GM21390 (cell line): ENCODE measurements around the gene ADIRF.
"Not testable (repeated sequence)": the region's sequence is repeated elsewhere in the genome, so short reads cannot be mapped to it uniquely, and the experiment has no call there.

Experiments used
- ATAC-seq: cut with Tn5 transposase; IDR thresholded peaks from one replicate; pipeline ENCODE4 v1.9.1; 2021; ENCODE audit not compliant: unreplicated experiment

The ADIRF gene

DNA sequence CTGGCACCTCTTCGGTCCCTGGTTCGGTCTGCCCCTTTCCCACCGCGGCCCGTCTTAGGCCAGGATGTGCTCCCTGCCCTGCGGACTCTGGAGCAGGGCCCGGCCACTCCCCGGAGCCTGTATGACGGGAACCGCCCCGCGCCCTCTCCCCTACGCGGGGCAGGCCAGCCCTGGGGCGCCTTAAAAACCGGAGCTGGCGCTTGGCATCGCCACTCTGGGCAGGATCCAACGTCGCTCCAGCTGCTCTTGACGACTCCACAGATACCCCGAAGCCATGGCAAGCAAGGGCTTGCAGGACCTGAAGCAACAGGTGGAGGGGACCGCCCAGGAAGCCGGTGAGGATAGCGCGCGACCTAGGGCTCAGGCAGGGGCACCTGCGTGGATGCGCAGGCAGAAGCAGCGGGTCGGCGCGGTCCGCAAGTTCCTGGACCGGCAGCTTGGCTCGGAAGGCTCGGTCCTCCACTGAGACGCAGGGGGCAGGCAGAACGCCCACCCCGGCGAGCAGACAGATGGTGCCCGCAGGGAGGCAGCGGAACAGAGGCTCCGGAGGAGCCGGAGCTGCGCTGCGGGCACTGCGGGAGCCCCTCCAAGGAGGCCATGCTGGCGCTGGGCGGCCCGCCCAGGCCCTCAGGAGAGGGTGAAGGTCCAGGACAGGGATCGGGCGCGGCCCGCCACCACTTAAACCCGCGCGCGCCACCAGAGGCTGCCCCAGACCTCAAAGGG lies at the start of gene ADIRF:
Gene ADIRF, plus strand, starts transcription at position 212 of the 723 bp plus-strand sequence. Its CDS starts 63 bp downstream, at position 275.
- ATAC-seq = no peak

DNA sequence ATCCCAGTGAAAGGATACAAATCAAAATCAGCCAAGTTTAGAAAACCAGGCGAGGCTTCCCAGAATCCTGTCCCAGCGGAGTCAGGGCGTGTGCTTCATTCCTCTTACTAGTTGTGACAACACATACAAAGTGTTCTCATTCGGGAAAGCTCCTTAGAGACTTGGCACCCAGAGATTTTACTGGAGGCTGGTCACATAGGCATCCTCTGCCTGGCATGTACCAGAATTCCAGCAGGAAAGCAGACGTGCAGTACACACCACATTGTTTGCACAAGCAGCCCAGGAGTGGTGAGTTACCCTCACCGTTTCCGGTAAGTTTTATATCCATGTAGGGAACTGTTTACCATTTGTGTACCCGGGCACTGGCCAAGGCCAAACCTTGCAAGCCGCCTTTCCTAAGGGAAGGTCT lies 45.7 kb upstream of the ADIRF start:
- ATAC-seq = no peak

DNA sequence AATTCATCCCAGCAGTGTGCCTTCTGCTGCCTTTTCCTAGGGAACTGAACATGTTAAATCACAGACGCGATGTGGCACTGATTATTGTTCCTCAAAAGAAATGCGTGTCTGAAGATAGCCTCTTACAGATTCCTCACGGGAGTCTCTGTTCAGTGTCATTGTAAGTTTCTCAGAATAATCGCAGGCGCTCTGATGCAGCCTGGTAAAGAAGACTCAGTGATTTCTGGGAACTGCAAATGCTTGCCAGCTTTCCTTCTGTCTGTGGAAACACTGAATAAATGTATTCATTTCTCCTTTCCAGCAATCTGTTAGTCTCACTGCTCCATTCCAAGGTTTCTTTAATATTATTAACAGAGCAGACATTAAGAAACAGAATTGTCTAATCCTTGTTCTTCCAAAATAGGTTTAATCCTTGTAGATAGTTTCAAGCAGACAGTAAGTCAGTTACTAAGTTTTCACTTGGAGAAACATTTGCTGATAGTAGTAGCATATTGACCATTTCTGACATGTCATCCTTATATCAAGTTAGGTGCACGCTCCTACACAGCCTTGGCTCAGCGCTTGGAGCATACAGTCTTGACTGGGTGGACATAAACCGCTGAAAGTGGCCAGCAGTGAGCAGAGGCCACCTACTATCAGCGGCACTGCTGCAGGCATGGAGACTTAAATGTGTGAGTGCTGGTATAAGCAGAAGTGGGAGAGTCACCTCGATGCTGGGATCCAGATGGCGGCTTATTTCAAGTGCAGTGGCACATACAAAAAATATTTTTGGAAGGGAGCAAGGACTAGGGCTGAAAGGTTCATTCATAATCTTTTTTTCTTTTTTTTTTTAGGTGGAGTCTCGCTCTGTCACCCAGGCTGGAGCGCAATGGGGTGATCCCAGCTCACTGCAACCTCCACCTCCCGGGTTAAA lies 38.6 kb upstream of the ADIRF start:
- no peak for ATAC-seq

DNA sequence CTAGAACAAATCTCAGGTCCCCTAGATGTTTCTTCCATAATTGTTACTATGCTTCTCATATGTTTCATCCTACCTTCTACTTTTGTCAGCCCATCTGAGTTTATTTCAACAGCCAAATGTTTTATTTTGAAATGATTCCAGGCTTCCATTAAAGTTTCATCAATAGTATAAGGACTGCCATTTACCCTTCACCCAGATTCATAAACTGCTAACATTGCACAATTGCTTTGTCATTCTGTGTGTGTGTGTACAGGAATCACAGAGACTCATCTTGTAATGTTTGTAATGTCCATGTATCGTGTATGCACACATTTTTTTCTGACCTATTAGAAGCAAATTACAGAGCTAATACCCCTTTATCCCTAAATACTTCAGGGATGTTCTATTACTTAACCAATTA lies 36.4 kb upstream of the ADIRF start:
- no peak for ATAC-seq

DNA sequence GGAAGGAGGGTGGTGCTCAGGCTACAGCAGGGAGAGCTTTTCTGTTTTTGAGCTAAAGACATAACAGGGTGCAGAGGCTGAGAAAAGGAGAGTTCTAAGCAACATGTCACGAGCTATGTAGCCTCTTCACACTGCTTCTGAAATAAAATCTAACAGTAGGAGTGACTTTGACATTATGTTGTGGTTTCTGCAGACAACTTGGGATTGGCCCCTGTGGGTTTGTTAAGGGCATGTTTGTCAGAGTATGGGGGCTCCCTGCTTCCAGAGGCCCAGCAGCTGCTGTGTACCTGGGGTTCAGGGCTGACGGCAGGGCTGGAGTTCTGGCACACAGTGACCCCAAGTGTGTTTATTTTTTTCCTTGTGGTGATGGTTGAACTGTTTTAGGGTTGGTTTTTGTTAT lies 35.6 kb upstream of the ADIRF start:
- ATAC-seq = no peak

DNA sequence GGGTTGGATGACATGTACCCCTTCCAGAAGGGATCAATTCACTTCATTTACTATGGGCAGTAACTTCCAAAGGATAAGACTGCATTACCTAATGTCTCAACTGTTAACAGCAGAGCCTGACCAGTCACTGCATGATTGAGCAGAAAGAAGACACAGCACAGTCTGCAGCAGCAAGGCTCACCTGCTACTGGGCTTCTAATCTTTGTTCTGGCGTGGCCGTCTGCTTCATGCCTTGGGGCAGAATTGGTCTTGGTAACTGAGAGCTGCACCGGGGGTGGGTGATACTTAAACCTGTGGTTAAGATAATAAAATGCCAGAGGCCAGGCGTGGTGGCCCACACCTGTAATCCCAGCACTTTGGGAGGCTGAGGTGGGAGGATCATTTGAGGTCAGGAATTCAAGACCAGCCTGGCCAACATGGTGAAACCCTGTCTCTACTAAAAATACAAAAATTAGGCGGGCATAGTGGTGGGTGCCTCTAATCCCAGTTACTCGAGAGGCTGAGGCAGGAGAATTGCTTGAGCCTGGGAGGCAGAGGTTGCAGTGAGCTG lies 34.0 kb upstream of the ADIRF start:
- not testable (repeated sequence) for ATAC-seq

DNA sequence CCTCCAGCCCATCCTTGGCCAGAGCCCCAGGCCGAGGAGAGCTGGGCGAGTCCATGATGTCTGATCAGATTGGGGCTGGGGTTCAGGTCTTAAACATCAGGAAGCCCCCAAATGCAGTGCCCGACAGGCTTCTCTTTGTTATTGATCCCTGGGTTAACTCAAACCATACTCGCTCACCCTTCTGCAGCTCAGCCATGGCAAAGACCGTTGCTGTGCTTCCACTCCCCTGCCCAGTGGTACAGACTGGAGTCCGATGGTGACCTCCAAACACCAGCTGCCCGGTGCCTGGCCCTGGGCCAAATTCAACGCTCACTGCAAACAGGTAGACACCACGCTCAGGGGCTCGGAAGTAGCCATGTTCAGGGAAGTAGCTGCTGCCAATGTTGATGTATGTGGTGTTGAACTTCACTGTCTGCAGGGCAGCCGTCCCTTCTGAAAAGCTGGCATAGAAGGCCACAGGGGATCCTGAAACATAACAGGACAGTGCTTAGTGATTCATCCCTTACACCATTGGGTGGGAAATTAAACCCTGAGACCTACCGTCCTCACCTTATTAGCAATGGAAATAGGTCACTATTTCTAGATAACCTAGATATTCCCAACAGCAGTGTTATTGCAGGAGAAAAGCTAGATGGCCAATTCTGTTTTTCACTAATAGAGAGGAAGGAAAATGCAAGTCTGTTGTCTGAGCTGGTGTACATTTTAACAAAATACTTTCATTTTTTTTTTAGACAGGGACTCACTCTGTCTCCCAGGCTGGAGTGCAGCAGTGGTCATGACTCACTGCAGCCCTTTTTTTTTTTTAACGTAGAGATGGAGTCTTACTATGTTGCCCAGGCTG lies 31.4 kb upstream of the ADIRF start:
- ATAC-seq = no peak

DNA sequence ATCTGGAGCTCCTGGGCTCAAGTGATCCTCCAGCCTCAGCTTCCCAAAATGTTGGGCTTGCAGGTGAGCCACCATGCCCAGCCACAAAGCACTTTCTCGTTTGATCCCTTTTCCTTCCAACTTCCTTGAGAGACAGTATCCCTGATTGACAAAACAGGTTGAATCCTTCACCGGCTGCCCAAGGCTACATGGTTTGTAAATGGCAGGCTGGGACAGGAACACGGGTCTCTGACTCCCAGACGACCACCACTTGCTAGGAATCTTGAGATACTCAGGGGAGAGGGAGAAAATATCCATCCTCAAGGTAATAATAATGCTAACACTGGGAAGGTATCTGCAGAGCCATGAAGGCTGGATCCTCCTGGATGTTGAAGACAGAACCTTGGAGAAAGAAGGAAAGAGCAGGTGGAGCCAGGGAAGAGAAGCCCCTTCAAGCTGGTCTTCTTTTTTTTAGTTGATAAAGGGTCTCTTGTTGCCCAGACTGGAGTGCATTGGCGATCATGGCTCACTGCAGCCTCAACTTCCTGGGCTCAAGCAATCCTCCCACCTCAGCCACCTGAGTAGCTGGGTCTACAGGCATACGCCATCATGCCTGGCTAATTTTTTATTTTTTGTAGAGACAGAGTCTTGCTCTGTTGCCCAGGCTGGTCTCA lies 30.7 kb upstream of the ADIRF start:
- ATAC-seq = no peak

DNA sequence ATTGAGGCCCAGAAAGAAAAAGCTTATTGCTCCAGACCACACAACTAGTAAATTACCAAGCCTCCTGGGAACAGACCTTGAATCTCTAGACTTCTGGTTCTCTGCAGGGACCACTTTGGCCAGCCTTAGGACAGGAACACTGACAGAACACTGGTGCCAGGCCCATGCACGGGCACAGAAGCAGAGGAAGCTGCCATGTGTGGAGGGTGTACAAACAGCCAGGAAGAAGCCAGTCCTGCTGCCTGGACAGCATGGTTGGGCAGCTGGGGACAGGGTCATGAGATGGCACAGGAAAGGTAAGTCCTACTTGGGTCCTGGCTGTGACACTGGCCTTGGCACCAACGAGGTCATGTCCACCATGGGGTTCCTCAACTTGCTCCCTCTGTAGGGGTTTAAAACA lies 30.0 kb upstream of the ADIRF start:
- no peak for ATAC-seq

DNA sequence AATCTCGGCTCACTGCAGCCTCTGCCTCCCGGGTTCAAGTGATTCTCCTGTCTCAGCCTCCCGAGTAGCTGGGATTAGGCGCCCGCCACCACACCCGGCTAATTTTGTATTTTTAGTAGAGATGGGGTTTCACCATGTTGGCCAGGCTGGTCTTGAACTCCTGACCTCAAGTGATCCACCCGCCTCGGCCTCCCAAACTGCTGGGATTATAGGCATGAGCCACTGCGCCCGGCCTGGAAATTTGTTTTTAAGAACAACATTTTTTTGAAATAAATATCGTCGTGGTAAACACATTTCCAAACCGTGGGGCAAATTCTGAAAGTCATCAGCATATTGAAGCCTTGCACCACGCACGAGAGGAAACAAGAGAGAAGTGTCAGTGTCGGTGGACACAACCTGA lies 28.2 kb upstream of the ADIRF start:
- not testable (repeated sequence) for ATAC-seq

DNA sequence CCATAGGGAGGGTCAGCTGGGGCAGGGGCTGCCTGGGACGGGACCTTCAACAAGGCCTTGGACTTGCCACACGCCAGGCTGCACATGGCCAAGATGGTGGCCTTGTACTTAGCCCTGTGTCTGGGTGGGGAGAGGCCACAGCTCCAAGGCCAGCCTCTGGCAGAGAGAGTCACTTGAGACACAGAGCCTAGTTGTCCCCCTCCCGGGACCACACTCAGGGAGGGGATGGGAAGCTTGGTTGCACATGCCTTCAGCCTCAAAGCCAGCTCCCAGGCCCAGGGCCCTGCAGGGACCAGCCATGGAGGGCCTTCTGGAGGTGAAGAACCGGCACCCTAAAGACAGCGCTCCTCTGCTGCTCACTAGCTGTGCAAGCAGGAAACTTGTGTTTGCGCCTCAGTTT lies 27.6 kb upstream of the ADIRF start:
- ATAC-seq = no peak

DNA sequence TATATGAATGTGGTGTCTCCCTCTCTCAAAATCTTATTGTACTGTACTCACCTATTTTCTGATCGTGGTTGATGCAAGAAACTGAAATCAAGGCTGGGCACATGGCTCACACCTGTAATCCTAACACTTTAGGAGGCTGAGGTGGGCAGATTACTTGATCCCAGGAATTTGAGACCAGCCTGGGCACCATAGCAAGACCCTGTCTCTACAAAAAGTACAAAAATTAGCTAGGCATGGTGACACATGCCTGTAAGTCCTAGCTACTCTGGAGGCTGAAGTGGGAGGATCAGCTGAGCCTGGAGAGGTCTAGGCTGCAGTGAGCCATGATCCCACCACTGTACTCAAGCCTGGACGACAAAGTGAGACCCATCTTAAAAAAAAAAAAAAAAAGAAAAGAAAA lies 26.9 kb upstream of the ADIRF start:
- ATAC-seq = no peak

DNA sequence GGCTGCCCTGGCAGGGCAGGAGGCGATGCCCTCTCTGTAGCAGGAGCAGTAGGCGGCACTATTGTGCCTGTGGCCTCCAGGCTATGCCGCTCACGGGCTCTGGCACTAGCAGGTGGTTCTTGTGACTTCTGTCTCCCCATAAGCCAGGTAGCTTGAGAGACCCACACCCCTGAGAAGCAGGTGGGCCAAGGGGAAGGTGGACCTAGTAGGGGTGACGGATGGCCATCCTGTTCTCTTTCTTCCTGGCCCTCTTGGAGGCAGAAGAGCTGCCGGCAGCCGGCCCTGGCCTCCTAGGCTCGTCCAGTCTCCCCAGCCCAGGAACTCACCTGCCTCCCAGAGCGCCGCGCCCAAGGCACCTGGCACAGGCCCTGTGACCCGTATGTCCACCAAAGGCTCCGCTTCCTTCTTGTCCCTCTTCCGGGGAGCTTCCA lies 26.3 kb upstream of the ADIRF start:
- no peak for ATAC-seq

DNA sequence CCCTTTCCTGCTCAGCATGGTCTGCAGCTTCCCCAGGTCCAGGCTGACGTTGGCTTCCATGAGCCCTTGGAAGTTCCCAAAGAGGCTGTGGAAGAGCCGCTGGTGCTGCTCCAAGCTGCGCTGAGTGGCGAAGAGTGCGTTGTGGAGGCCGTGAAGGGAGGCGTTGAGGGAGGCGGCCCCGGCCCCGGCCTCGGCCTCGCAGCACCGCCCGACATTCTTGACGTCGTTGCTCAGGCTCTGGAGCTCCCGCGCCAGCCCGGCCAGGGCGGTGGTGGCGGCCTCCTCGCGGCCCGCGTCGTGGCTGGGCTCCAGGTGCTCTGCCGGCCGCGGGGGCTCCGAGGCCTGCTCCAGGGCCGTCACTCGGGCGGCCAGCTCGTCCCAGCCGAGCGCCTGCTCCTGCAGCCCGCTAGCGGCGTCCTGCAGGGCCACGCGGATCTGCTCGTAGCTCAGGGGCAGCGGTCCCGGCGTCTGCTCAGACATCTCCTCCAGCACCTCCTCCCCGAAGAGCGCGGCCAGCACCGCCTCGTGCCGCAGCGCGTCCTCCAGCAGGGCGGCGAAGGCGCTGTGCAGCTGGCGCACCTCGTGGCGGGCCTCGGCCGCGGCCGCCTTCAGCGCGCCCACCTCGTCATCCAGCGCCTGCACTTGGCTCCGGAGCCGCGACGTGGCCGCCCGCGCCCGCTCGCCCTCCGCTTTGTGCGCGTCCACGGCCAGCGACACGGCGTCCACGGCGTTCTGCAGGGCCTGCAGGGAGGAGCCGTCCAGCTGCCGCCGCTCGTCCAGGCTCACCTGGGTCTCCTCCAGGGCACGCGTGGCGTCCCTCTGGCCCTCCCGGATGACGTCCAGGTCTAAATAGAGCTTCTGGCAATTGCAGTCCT lies 25.6 kb upstream of the ADIRF start:
- ATAC-seq = no peak

DNA sequence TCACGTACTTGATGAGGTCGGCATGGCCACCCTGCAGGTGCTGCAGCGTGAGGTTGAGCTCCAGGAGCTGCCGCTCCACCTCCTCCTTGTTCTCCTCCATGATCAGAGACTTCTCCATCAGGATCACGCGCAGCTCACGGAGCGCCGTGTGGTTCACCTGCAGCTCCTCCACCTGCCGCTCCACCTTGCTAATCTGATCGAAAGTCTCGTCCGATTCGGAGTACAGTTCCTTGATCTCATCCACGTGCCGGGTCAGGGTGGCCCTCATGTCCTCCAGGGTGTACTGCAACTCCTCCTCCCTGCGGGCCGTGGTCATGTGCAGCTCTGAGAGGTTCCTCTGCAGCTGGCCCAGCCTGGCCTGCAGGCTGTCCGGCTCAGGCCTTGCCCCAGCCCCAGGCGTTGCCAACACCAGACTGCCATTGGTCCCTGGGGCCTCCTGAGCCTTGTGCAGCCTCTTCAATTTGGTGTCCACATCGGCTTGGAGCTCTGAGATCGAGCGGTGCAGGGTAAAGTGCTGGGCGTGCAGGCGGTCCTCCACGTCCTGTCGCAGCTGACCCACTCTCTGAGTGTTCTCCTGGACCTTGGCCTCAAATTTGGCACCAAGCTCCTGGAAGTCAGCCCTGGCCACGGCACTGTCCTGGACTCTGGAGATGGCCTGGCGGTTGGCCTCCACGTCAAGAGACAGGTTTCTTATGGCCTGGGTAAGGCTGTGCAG lies 24.8 kb upstream of the ADIRF start:
- ATAC-seq = no peak

DNA sequence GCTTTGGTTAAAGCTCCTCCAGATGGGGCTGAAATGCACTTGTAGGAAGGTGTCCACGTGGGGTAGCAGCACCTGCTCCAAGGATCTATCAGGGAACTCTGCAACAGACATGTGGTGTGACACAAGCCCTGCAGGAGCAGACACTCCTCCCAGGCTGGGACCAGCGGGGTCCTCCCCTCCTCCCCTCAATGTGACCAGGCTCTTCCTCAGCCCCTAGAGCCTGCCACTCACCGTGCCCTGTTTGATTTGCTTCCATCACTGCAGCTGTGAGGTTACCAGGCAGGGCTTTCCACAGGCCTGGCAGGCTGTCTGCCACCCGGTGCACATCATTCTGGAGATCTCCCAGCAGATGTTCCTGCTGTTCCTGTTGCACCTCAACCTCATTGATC lies 24.3 kb upstream of the ADIRF start:
- no peak for ATAC-seq

DNA sequence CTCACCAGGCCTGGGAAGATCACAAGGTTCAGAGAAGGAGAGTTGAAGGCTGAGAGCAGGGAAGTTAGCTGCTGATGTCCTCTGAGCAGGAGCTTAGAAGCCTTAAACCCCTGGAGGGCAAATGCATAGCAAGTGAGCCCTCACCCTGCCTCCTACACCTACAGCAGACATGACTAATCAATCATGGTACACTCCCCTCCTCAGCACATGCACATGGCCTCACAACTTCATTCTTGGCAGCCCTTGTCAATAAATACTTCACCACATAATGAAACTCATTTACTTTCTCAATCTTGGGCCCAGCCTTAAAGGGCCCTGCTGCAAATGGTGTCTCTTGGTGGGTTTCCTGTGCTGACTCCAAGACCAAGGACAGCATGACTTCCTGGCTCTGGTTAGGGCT lies 23.8 kb upstream of the ADIRF start:
- ATAC-seq = no peak

DNA sequence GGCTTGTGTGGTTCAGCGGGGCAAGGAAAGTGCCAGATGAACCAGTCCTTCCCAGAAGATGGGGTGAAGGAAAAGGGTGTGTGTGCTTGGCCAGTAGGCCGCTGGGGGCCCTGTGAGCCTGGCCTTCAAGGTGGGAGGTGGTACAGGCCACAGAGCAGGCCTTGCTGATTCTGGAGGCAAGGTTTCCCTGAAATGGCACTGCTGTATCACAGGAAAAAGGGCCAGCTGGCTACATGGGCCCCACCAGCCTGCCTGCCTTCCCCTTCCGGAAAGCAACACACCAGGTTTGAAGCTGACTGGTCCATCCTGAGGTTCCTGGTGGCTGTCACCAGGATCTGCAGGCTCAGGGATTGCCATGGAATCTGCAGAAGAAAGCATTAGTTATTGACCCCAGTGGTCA lies 23.4 kb upstream of the ADIRF start:
- no peak for ATAC-seq
